Measurements from ENCODE around the gene KLHDC7A.

The KLHDC7A gene

DNA sequence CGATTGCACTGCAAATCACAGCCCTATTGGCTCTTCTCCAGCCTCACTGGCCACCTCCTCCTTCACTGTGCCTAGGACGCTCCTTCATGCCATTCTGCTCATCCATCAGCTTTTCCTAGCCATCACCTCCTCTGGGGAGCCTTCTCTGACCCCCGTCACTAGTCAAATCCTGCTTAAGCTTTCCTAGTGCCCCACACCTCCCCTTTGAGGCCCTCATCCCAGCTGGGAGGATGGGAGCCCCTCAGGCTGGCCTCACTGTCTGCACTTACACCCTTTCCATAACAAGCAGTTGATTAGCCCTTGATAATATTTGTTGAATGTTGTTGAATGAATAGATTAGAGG is 50.7 kb downstream of the KLHDC7A start:
- Histone ChIP-seq H3K27ac (ENCODE audit: low read depth, low read length) (no peak overlapping the region), H3K36me3 (ENCODE audit: low read length) (no peaks in the 10 kb centered on the region), H3K9me3 (ENCODE audit: insufficient read depth, low read length) (no peaks in the 10 kb centered on the region), H3K4me3 (ENCODE audit: insufficient read depth, low read length, poor library complexity, severe bottlenecking) (no peak overlapping the region), H3K9ac (ENCODE audit: low read length) (no peak overlapping the region), H3F3A (ENCODE audit: insufficient read depth) (no peaks in the 10 kb centered on the region), H4K20me1 (ENCODE audit: low read depth, low read length) (no peaks in the 10 kb centered on the region), H3K9me2 (replicated peaks; ENCODE audit: insufficient read depth, low read length) (no peaks in the 10 kb centered on the region), H3K27me3 (ENCODE audit: low read length) (no peaks in the 10 kb centered on the region), H3K4me2 (ENCODE audit: low read depth, low read length, poor library complexity, severe bottlenecking) (no peak overlapping the region), H3K79me2 (ENCODE audit: insufficient read depth, low read length) (no peaks in the 10 kb centered on the region), H2AFZ (ENCODE audit: low read depth, low read length, severe bottlenecking) (no peak overlapping the region)
- TF ChIP-seq CTCF (IDR thresholded peaks at IDR 0.05; ENCODE audit: insufficient read depth, low read length, poor library complexity, severe bottlenecking) (no peak), EZH2phosphoT487 (conservative IDR thresholded peaks at IDR 0.05; ENCODE audit: low read length) (no peak)

- H3K79me2 ChIP-seq (ENCODE audit: insufficient read depth, low read length) = no peaks in the 10 kb centered on the region
- no peak overlapping the region for H3K4me3 ChIP-seq (ENCODE audit: insufficient read depth, low read length, poor library complexity, severe bottlenecking)
- no peaks in the 10 kb centered on the region for H3K9me2 ChIP-seq (replicated peaks; ENCODE audit: insufficient read depth, low read length)
- no peak overlapping the region for H3K9ac ChIP-seq (ENCODE audit: low read length)
- H2AFZ ChIP-seq (ENCODE audit: low read depth, low read length, severe bottlenecking) = no peak overlapping the region
- no peak for TF ChIP-seq EZH2phosphoT487 (conservative IDR thresholded peaks at IDR 0.05; ENCODE audit: low read length)
- TF ChIP-seq CTCF (IDR thresholded peaks at IDR 0.05; ENCODE audit: insufficient read depth, low read length, poor library complexity, severe bottlenecking) = no peak
- H3F3A ChIP-seq (ENCODE audit: insufficient read depth) = no peaks in the 10 kb centered on the region
- no peak overlapping the region for H3K4me2 ChIP-seq (ENCODE audit: low read depth, low read length, poor library complexity, severe bottlenecking)
- no peaks in the 10 kb centered on the region for H3K36me3 ChIP-seq (ENCODE audit: low read length)
- H3K9me3 ChIP-seq (ENCODE audit: insufficient read depth, low read length) = no peaks in the 10 kb centered on the region
- no peaks in the 10 kb centered on the region for H4K20me1 ChIP-seq (ENCODE audit: low read depth, low read length)
- no peaks in the 10 kb centered on the region for H3K27me3 ChIP-seq (ENCODE audit: low read length)
- H3K27ac ChIP-seq (ENCODE audit: low read depth, low read length) = no peak overlapping the region
These were observed 51.9 kb downstream of the KLHDC7A start for GRCh38 chr1:18532390-18533170.

- Histone ChIP-seq H3K4me3 (ENCODE audit: insufficient read depth, low read length, poor library complexity, severe bottlenecking) (no peak overlapping the region), H2AFZ (ENCODE audit: low read depth, low read length, severe bottlenecking) (no peak overlapping the region), H3K9ac (ENCODE audit: low read length) (no peak overlapping the region), H3K4me2 (ENCODE audit: low read depth, low read length, poor library complexity, severe bottlenecking) (no peak overlapping the region), H3K9me3 (ENCODE audit: insufficient read depth, low read length) (no peaks in the 10 kb centered on the region), H3K79me2 (ENCODE audit: insufficient read depth, low read length) (no peaks in the 10 kb centered on the region), H3K9me2 (replicated peaks; ENCODE audit: insufficient read depth, low read length) (no peaks in the 10 kb centered on the region), H3K27me3 (ENCODE audit: low read length) (no peaks in the 10 kb centered on the region), H4K20me1 (ENCODE audit: low read depth, low read length) (no peaks in the 10 kb centered on the region), H3K27ac (ENCODE audit: low read depth, low read length) (no peak overlapping the region), H3F3A (ENCODE audit: insufficient read depth) (no peaks in the 10 kb centered on the region), H3K36me3 (ENCODE audit: low read length) (no peaks in the 10 kb centered on the region)
- TF ChIP-seq CTCF (IDR thresholded peaks at IDR 0.05; ENCODE audit: insufficient read depth, low read length, poor library complexity, severe bottlenecking) (no peak), EZH2phosphoT487 (conservative IDR thresholded peaks at IDR 0.05; ENCODE audit: low read length) (no peak)
These were observed 52.5 kb downstream of the KLHDC7A start for GRCh38 chr1:18533259-18533658.
